ENCODE data around the gene MCM10. TPM values are rescaled to one million over a fixed set of nuclear protein-coding genes. Genes with fewer than 3 reads are reported as not detected.

MCM10 gene
- total and polyA plus RNA-seq, 7 donors: 0.14 to 3.2 (median 0.83) TPM; not detected in 2

DNA sequence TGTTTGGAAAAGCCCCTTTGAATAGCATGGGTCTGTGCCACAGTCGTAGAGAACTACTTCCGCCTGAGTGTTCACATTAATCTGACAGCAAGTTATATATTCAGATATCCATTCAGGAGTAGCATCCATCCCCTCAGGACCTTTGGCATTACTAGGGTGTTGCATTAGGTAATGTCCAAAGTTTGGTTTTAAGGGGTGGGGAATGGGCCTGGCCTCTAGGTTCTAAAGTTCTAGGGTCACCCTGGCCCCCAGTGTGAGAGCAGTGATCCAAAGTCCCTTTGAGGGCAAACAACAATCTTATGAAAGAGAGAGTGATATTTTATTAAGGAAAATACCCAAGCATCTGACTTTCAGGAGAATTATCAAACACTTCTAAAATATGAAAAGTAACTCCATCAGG is 12.3 kb downstream of the MCM10 start:
- Histone ChIP-seq H3K27ac (no peak overlapping the region), H3K9me3 (no peaks in the 10 kb centered on the region), H3K27me3 (no peaks in the 10 kb centered on the region), H3K4me3 (no peak overlapping the region), H3K4me1 (no peaks in the 10 kb centered on the region), H3K36me3 (no peaks in the 10 kb centered on the region)
- intact Hi-C loops (cut with DNase I): no loop called here
- 97% methylated on average over 2 of the region's 2 CpGs for WGBS, 2 donors
- no peak for DNase-seq
- TF ChIP-seq POLR2A (IDR thresholded peaks at IDR 0.05) (no peak), EP300 (IDR thresholded peaks at IDR 0.05) (no peak), POLR2AphosphoS5 (IDR thresholded peaks at IDR 0.05) (no peak)
- TF ChIP-seq, protein P1, sequence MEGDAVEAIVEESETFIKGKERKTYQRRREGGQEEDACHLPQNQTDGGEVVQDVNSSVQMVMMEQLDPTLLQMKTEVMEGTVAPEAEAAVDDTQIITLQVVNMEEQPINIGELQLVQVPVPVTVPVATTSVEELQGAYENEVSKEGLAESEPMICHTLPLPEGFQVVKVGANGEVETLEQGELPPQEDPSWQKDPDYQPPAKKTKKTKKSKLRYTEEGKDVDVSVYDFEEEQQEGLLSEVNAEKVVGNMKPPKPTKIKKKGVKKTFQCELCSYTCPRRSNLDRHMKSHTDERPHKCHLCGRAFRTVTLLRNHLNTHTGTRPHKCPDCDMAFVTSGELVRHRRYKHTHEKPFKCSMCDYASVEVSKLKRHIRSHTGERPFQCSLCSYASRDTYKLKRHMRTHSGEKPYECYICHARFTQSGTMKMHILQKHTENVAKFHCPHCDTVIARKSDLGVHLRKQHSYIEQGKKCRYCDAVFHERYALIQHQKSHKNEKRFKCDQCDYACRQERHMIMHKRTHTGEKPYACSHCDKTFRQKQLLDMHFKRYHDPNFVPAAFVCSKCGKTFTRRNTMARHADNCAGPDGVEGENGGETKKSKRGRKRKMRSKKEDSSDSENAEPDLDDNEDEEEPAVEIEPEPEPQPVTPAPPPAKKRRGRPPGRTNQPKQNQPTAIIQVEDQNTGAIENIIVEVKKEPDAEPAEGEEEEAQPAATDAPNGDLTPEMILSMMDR (IDR thresholded peaks at IDR 0.05): no peak

DNA sequence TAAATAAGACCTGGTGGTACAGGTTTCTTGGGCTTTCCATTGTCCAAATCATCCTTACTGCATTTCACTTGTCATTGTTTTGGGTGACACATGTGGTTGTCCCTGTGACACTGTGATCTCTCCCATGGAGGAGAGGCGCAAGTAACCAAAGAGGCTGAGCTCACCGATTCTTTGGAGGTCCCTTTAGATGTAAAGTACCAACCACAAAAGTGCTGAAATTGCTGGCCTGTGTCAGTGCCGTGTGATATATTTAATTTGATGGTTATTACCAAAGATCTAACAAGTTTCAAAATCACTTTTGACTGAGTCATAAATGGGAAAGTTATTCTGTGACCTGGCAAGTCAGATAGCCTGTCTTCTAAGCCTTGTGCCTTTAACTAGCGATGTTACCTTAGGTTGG is 19.4 kb downstream of the MCM10 start:
- no peaks in the 10 kb centered on the region for H3K36me3 ChIP-seq
- 89 to 91% methylated on average over 4 of the region's 4 CpGs for WGBS, 2 donors
- H3K27ac ChIP-seq: no peak overlapping the region
- H3K9me3 ChIP-seq: no peaks in the 10 kb centered on the region
- DNase-seq: no peak
- TF ChIP-seq EP300 (IDR thresholded peaks at IDR 0.05) (no peak), POLR2A (IDR thresholded peaks at IDR 0.05) (no peak), POLR2AphosphoS5 (IDR thresholded peaks at IDR 0.05) (no peak)
- TF ChIP-seq, protein P1 (IDR thresholded peaks at IDR 0.05): no peak
- no peak overlapping the region for H3K4me3 ChIP-seq
- intact Hi-C loops (cut with DNase I): no loop called here
- no peaks in the 10 kb centered on the region for H3K27me3 ChIP-seq
- H3K4me1 ChIP-seq: peaks cover 0 to 15% (median 4%) of the 10 kb centered on the region in 4 donors

DNA sequence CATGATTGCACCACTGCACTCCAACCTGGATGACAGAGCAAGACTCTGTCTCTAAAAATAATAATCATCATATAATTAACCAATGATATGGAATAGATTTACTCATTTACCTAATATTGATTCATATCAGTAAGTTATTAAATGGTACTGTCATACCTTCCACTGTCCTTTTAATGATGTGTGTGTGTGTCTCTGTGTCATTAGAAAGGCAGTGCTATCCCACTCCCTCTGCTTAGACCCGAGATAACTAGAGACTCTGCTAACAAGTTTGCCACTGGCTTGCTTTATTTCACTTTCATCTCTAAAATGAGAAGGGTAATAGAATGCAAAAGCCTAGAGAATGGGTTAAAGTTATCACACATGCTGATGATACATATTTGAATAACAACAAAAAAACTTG is 21.1 kb downstream of the MCM10 start:
- WGBS, 2 donors: 92 to 94% methylated on average over 1 of the region's 1 CpG
- no peak overlapping the region for H3K4me3 ChIP-seq
- no peaks in the 10 kb centered on the region for H3K36me3 ChIP-seq
- no peak for DNase-seq
- no peaks in the 10 kb centered on the region for H3K27me3 ChIP-seq
- peaks cover 0 to 16% (median 4%) of the 10 kb centered on the region in 4 donors for H3K4me1 ChIP-seq
- H3K27ac ChIP-seq: no peak overlapping the region
- intact Hi-C loops (cut with DNase I): no loop called here
- H3K9me3 ChIP-seq: no peaks in the 10 kb centered on the region
- TF ChIP-seq EP300 (IDR thresholded peaks at IDR 0.05) (no peak), POLR2AphosphoS5 (IDR thresholded peaks at IDR 0.05) (no peak), POLR2A (IDR thresholded peaks at IDR 0.05) (no peak)
- TF ChIP-seq, protein P1 (IDR thresholded peaks at IDR 0.05): no peak

DNA sequence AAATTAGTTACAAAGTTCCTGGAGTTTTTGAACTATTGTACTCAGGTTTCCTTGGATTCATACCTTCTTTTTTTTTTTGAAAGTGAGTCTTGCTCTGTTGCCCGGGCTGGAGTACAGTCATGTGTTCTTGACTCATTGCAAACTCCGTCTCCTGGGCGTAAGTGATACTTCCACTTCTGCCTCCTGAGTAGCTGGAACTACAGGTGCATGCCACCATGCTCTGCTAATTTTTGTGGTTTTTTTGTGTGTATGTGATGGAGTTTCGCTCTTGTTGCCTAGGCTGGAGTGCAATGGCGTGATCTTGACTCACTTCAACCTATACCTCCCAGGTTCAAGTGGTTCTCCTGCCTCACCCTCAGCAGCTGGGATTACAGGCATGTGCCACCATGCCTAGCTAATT is 22.3 kb downstream of the MCM10 start:
- intact Hi-C loops (cut with DNase I): no loop called here
- H3K9me3 ChIP-seq: no peaks in the 10 kb centered on the region
- H3K27ac ChIP-seq: no peak overlapping the region
- no peak overlapping the region for H3K4me3 ChIP-seq
- DNase-seq: no peak
- no peaks in the 10 kb centered on the region for H3K27me3 ChIP-seq
- TF ChIP-seq POLR2A (IDR thresholded peaks at IDR 0.05) (no peak), EP300 (IDR thresholded peaks at IDR 0.05) (no peak), POLR2AphosphoS5 (IDR thresholded peaks at IDR 0.05) (no peak)
- TF ChIP-seq, protein P1 (IDR thresholded peaks at IDR 0.05): no peak
- 77 to 84% methylated on average over 5 of the region's 5 CpGs for WGBS, 2 donors
- H3K36me3 ChIP-seq: no peaks in the 10 kb centered on the region
- peaks cover 0 to 16% (median 4%) of the 10 kb centered on the region in 4 donors for H3K4me1 ChIP-seq

GRCh38 chr10:13184276-13184675 is 22.9 kb downstream of the MCM10 start:
- 82 to 87% methylated on average over 2 of the region's 2 CpGs for WGBS, 2 donors
- no peaks in the 10 kb centered on the region for H3K27me3 ChIP-seq
- TF ChIP-seq POLR2A (IDR thresholded peaks at IDR 0.05) (no peak), EP300 (IDR thresholded peaks at IDR 0.05) (no peak), POLR2AphosphoS5 (IDR thresholded peaks at IDR 0.05) (no peak)
- TF ChIP-seq, protein P1 (IDR thresholded peaks at IDR 0.05): no peak
- H3K4me1 ChIP-seq: peaks cover 0 to 16% (median 4%) of the 10 kb centered on the region in 4 donors
- DNase-seq: no peak
- H3K4me3 ChIP-seq: no peak overlapping the region
- intact Hi-C loops (cut with DNase I): no loop called here
- H3K9me3 ChIP-seq: no peaks in the 10 kb centered on the region
- H3K36me3 ChIP-seq: no peaks in the 10 kb centered on the region
- H3K27ac ChIP-seq: peak overlapping the region in 1 of 4 donors; percentile 61
